Fibroblast of pulmonary artery (primary cell): ENCODE results near the gene SAMM50.

Experiments used
- DNase-seq: peaks from one replicate; pipeline ENCODE4 v3.0.0-alpha.2; 2010; ENCODE audit warnings: low read depth
- H3K4me3 ChIP-seq: replicated peaks from 2 replicates; pipeline ENCODE4 v1.5.1; 2011; ENCODE audit warnings: low read depth, mild to moderate bottlenecking, control low read depth, low read length, moderate library complexity
- TF ChIP-seq, protein P1 (sequence below): IDR thresholded peaks from 2 replicates; pipeline ENCODE4 v1.5.1; 2011; ENCODE audit warnings: mild to moderate bottlenecking, control low read depth, low read length, inconsistent platforms; ENCODE audit errors: missing control alignments

The SAMM50 gene

DNA sequence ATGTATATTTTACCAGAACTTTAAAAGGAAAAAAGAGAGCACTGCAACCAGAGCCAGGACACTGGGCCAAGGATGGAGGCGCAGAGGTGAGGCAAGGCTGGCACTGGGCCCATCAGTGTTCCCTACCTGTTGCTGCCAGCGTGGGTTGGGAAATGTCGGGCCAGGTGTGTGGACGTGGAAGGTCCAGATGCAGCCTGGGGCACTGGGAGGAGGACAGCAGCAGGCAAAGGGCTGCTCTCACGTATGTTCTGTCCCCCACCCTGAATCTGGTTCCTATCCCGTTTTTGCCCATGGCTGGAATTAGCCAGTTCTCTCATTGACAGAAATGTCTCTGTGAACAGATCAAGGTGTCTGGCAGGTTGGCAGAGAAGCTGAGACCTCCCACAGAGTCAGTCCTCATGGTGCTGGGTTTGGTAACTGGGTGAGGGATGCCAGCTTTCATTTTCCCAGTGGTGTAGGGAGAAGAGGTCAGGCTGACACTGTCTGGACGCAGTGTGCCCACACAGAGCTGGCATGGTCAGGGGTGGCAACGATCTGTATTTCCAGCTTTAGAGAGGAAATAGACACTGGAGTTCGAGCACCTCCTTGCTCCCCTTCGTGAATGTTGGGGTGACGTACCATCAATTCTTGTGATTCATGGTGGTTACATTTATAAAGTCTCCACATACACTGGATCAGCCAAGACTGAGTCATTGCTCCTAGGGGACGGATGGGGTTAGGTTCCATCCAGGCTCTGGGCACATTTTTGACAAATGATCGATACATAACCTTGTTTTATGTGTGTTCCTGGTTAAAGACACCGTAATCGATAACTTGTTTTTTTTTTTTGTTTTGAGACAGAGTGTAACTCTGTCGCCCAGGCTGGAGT lies 35.9 kb upstream of the SAMM50 start:
- TF ChIP-seq, protein P1, sequence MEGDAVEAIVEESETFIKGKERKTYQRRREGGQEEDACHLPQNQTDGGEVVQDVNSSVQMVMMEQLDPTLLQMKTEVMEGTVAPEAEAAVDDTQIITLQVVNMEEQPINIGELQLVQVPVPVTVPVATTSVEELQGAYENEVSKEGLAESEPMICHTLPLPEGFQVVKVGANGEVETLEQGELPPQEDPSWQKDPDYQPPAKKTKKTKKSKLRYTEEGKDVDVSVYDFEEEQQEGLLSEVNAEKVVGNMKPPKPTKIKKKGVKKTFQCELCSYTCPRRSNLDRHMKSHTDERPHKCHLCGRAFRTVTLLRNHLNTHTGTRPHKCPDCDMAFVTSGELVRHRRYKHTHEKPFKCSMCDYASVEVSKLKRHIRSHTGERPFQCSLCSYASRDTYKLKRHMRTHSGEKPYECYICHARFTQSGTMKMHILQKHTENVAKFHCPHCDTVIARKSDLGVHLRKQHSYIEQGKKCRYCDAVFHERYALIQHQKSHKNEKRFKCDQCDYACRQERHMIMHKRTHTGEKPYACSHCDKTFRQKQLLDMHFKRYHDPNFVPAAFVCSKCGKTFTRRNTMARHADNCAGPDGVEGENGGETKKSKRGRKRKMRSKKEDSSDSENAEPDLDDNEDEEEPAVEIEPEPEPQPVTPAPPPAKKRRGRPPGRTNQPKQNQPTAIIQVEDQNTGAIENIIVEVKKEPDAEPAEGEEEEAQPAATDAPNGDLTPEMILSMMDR: no peak
- H3K4me3 ChIP-seq: no peak overlapping the region
- DNase-seq: no peak

DNA sequence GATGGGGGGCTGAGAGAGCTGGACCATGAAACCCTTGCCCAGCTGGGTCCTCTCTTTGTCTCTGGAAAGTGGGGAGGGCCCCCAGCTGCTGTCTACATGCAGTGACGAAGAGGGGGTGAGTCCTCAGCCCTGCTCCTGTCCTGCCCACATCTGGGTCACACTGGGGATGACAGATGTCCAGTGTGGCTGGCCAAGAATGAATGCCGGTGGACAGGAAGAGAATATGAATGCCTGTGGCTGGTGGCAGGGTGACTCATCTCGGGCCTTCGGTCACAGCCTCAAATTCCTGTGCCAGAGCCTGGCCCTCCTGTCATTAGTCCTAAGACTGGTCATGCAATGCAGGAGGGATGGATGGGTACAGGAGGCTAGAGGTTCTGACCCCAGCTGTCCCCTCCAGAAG lies 33.9 kb upstream of the SAMM50 start:
- TF ChIP-seq, protein P1: no peak
- no peak overlapping the region for H3K4me3 ChIP-seq
- peak; percentile 52 for DNase-seq

- H3K4me3 ChIP-seq: no peak overlapping the region
- no peak for DNase-seq
- TF ChIP-seq, protein P1: peak; percentile 7
These were observed 33.1 kb upstream of the SAMM50 start for GRCh38 chr22:43922123-43922522.

DNA sequence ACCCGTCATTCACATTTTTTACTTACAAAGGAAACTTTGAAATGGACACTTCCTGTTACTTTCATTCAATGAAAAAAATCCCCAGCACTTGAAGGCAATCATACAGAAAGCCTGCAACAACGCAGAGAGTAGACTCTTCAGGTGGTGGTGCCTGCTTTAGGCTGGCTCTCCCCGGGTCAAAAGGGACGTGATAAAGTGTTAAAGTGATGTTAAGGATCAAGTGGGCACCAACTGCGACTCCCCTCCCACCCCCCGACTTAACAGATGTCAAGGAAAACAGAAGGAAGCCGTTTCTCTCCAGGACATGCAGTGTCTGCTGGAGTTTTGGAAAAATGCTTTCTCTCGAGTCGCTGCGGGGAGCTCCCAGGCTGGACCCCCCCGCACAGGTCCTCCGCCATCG lies 32.1 kb upstream of the SAMM50 start:
- H3K4me3 ChIP-seq: peak overlapping the region; percentile 74
- DNase-seq: no peak
- TF ChIP-seq, protein P1: no peak

DNA sequence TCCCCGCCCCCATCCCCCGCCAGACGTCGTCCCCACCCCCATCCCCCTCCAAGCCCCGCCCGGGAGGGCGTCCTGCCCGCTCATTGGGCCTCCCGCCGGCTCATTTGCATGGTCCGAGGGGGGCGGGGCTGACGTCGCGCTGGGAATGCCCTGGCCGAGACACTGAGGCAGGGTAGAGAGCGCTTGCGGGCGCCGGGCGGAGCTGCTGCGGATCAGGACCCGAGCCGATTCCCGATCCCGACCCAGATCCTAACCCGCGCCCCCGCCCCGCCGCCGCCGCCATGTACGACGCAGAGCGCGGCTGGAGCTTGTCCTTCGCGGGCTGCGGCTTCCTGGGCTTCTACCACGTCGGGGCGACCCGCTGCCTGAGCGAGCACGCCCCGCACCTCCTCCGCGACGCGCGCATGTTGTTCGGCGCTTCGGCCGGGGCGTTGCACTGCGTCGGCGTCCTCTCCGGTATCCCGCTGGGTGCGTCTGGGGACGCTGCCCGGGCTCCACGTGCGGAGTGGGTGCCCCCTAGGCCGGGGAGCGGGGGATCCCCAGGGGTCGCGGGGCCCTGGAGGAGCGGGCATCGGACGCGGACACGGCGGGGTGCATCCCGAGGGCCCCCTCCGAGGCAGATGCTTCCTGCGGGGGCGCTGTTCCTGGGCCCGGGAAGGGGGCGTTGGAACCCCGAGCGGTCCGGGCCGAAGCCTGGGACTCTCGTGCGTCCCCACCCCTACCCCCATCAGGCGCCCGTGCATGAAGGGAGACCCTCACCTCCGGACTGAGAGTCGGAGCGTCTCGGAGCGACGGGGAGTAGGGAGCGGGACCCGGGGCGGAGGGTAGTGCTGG lies 31.4 kb upstream of the SAMM50 start, which contains the start of gene PNPLA3:
Gene PNPLA3, plus strand, starts transcription at position 175 of the 834 bp plus-strand sequence. Its CDS starts 107 bp downstream, at position 282.
- peak; percentile 84 for DNase-seq
- peak within 1 kb of the TSS; percentile 74 for H3K4me3 ChIP-seq
- TF ChIP-seq, protein P1: no peak

GRCh38 chr22:43924877-43925276 lies 30.4 kb upstream of the SAMM50 start:
- TF ChIP-seq, protein P1: no peak
- DNase-seq: no peak
- peak overlapping the region; percentile 74 for H3K4me3 ChIP-seq
